ENCODE measurements around the gene ZSCAN1.

The ZSCAN1 gene

GRCh38 chr19:58054901-58055874 lies 21.4 kb downstream of the ZSCAN1 start:
- H3K4me1 ChIP-seq (ENCODE audit: control insufficient read depth, insufficient read depth, low read length, poor library complexity, severe bottlenecking) = no peaks in the 10 kb centered on the region
- no peak overlapping the region for H3K4me3 ChIP-seq (ENCODE audit: extremely low read depth, insufficient read depth, low read length, poor library complexity, severe bottlenecking)
- no peak overlapping the region for H3K27ac ChIP-seq (ENCODE audit: low read depth, low read length, severe bottlenecking)
- 76 to 77% methylated on average over 34 to 37 of the region's 37 CpGs for WGBS, 2 experiments (ENCODE audit: insufficient coverage in 2 of 2)
- H3K36me3 ChIP-seq (ENCODE audit: control insufficient read depth, insufficient read depth, low read length) = no peaks in the 10 kb centered on the region
- H3K9me3 ChIP-seq (ENCODE audit: control insufficient read depth, low read length) = peaks cover 70% of the 10 kb centered on the region

- H3K4me3 ChIP-seq (ENCODE audit: extremely low read depth, insufficient read depth, low read length, poor library complexity, severe bottlenecking) = no peak overlapping the region
- H3K36me3 ChIP-seq (ENCODE audit: control insufficient read depth, insufficient read depth, low read length) = no peaks in the 10 kb centered on the region
- no peak overlapping the region for H3K27ac ChIP-seq (ENCODE audit: low read depth, low read length, severe bottlenecking)
- peaks cover 65% of the 10 kb centered on the region for H3K9me3 ChIP-seq (ENCODE audit: control insufficient read depth, low read length)
- H3K4me1 ChIP-seq (ENCODE audit: control insufficient read depth, insufficient read depth, low read length, poor library complexity, severe bottlenecking) = no peaks in the 10 kb centered on the region
- 72 to 75% methylated on average over 7 to 8 of the region's 8 CpGs for WGBS, 2 experiments (ENCODE audit: insufficient coverage in 2 of 2)
These were observed 22.4 kb downstream of the ZSCAN1 start for GRCh38 chr19:58056261-58056660.

GRCh38 chr19:58056861-58057260 lies 23.0 kb downstream of the ZSCAN1 start:
- H3K4me1 ChIP-seq (ENCODE audit: control insufficient read depth, insufficient read depth, low read length, poor library complexity, severe bottlenecking) = no peaks in the 10 kb centered on the region
- WGBS, 2 experiments (ENCODE audit: insufficient coverage in 2 of 2) = 67% methylated on average over 7 to 8 of the region's 8 CpGs
- H3K4me3 ChIP-seq (ENCODE audit: extremely low read depth, insufficient read depth, low read length, poor library complexity, severe bottlenecking) = no peak overlapping the region
- no peaks in the 10 kb centered on the region for H3K36me3 ChIP-seq (ENCODE audit: control insufficient read depth, insufficient read depth, low read length)
- peaks cover 66% of the 10 kb centered on the region for H3K9me3 ChIP-seq (ENCODE audit: control insufficient read depth, low read length)
- H3K27ac ChIP-seq (ENCODE audit: low read depth, low read length, severe bottlenecking) = no peak overlapping the region

- Histone ChIP-seq H3K27ac (ENCODE audit: low read depth, low read length, severe bottlenecking) (no peak overlapping the region), H3K4me3 (ENCODE audit: extremely low read depth, insufficient read depth, low read length, poor library complexity, severe bottlenecking) (no peak overlapping the region), H3K9me3 (ENCODE audit: control insufficient read depth, low read length) (peaks cover 60% of the 10 kb centered on the region), H3K36me3 (ENCODE audit: control insufficient read depth, insufficient read depth, low read length) (no peaks in the 10 kb centered on the region), H3K4me1 (ENCODE audit: control insufficient read depth, insufficient read depth, low read length, poor library complexity, severe bottlenecking) (no peaks in the 10 kb centered on the region)
- 95 to 97% methylated on average over 8 to 12 of the region's 13 CpGs for WGBS, 2 experiments (ENCODE audit: insufficient coverage in 2 of 2)
These were observed 24.6 kb downstream of the ZSCAN1 start for GRCh38 chr19:58058467-58058866.

GRCh38 chr19:58059003-58059670 lies 25.3 kb downstream of the ZSCAN1 start, which contains the start of gene ZNF135:
ZNF135 (plus strand) TSS chr19:58059282; CDS start chr19:58060003, 721 bp downstream.
- 19 to 29% methylated on average over 27 to 50 of the region's 62 CpGs for WGBS, 2 experiments (ENCODE audit: insufficient coverage in 2 of 2)
- Histone ChIP-seq H3K36me3 (ENCODE audit: control insufficient read depth, insufficient read depth, low read length) (no peaks in the 10 kb centered on the region), H3K27ac (ENCODE audit: low read depth, low read length, severe bottlenecking) (peak within 1 kb of the TSS; percentile 45), H3K4me1 (ENCODE audit: control insufficient read depth, insufficient read depth, low read length, poor library complexity, severe bottlenecking) (no peaks in the 10 kb centered on the region), H3K9me3 (ENCODE audit: control insufficient read depth, low read length) (peaks cover 56% of the 10 kb centered on the region), H3K4me3 (ENCODE audit: extremely low read depth, insufficient read depth, low read length, poor library complexity, severe bottlenecking) (peak within 1 kb of the TSS; percentile 39)

GRCh38 chr19:58059671-58060078 lies 25.9 kb downstream of the ZSCAN1 start:
- WGBS, 2 experiments (ENCODE audit: insufficient coverage in 2 of 2) = 95 to 97% methylated on average over 14 to 27 of the region's 28 CpGs

GRCh38 chr19:58060231-58060630 lies 26.4 kb downstream of the ZSCAN1 start:
- no peak overlapping the region for H3K4me3 ChIP-seq (ENCODE audit: extremely low read depth, insufficient read depth, low read length, poor library complexity, severe bottlenecking)
- H3K36me3 ChIP-seq (ENCODE audit: control insufficient read depth, insufficient read depth, low read length) = no peaks in the 10 kb centered on the region

More at GRCh38 chr19:58059671-58060078, 25.9 kb downstream of the ZSCAN1 start:
- no peaks in the 10 kb centered on the region for H3K4me1 ChIP-seq (ENCODE audit: control insufficient read depth, insufficient read depth, low read length, poor library complexity, severe bottlenecking)
- H3K27ac ChIP-seq (ENCODE audit: low read depth, low read length, severe bottlenecking) = no peak overlapping the region
- H3K4me3 ChIP-seq (ENCODE audit: extremely low read depth, insufficient read depth, low read length, poor library complexity, severe bottlenecking) = peak overlapping the region; percentile 39
- H3K36me3 ChIP-seq (ENCODE audit: control insufficient read depth, insufficient read depth, low read length) = no peaks in the 10 kb centered on the region
- peaks cover 53% of the 10 kb centered on the region for H3K9me3 ChIP-seq (ENCODE audit: control insufficient read depth, low read length)

GRCh38 chr19:58063712-58064111 lies 29.9 kb downstream of the ZSCAN1 start:
- H3K9me3 ChIP-seq (ENCODE audit: control insufficient read depth, low read length) = peaks cover 66% of the 10 kb centered on the region
- WGBS, 2 experiments (ENCODE audit: insufficient coverage in 2 of 2) = 79 to 91% methylated on average over 1 to 3 of the region's 3 CpGs
- no peaks in the 10 kb centered on the region for H3K4me1 ChIP-seq (ENCODE audit: control insufficient read depth, insufficient read depth, low read length, poor library complexity, severe bottlenecking)
- no peaks in the 10 kb centered on the region for H3K36me3 ChIP-seq (ENCODE audit: control insufficient read depth, insufficient read depth, low read length)
- H3K4me3 ChIP-seq (ENCODE audit: extremely low read depth, insufficient read depth, low read length, poor library complexity, severe bottlenecking) = no peak overlapping the region
- no peak overlapping the region for H3K27ac ChIP-seq (ENCODE audit: low read depth, low read length, severe bottlenecking)

More at GRCh38 chr19:58060231-58060630, 26.4 kb downstream of the ZSCAN1 start:
- H3K9me3 ChIP-seq (ENCODE audit: control insufficient read depth, low read length) = peaks cover 55% of the 10 kb centered on the region
- WGBS, 2 experiments (ENCODE audit: insufficient coverage in 2 of 2) = 96% methylated on average over 14 to 23 of the region's 24 CpGs
- H3K27ac ChIP-seq (ENCODE audit: low read depth, low read length, severe bottlenecking) = no peak overlapping the region
- H3K4me1 ChIP-seq (ENCODE audit: control insufficient read depth, insufficient read depth, low read length, poor library complexity, severe bottlenecking) = no peaks in the 10 kb centered on the region

GRCh38 chr19:58067240-58067912 lies 33.6 kb downstream of the ZSCAN1 start:
- Histone ChIP-seq H3K27ac (ENCODE audit: low read depth, low read length, severe bottlenecking) (no peak overlapping the region), H3K4me1 (ENCODE audit: control insufficient read depth, insufficient read depth, low read length, poor library complexity, severe bottlenecking) (no peaks in the 10 kb centered on the region), H3K4me3 (ENCODE audit: extremely low read depth, insufficient read depth, low read length, poor library complexity, severe bottlenecking) (no peak overlapping the region), H3K9me3 (ENCODE audit: control insufficient read depth, low read length) (peaks cover 64% of the 10 kb centered on the region), H3K36me3 (ENCODE audit: control insufficient read depth, insufficient read depth, low read length) (no peaks in the 10 kb centered on the region)
- WGBS, 2 experiments (ENCODE audit: insufficient coverage in 2 of 2) = 81 to 87% methylated on average over 8 to 10 of the region's 15 CpGs

- peaks cover 2% of the 10 kb centered on the region for H3K36me3 ChIP-seq (ENCODE audit: control insufficient read depth, insufficient read depth, low read length)
- 85 to 87% methylated on average over 8 to 10 of the region's 10 CpGs for WGBS, 2 experiments (ENCODE audit: insufficient coverage in 2 of 2)
- H3K9me3 ChIP-seq (ENCODE audit: control insufficient read depth, low read length) = peaks cover 40% of the 10 kb centered on the region
- H3K27ac ChIP-seq (ENCODE audit: low read depth, low read length, severe bottlenecking) = no peak overlapping the region
- H3K4me3 ChIP-seq (ENCODE audit: extremely low read depth, insufficient read depth, low read length, poor library complexity, severe bottlenecking) = no peak overlapping the region
- no peaks in the 10 kb centered on the region for H3K4me1 ChIP-seq (ENCODE audit: control insufficient read depth, insufficient read depth, low read length, poor library complexity, severe bottlenecking)
These were observed 46.0 kb downstream of the ZSCAN1 start for GRCh38 chr19:58079792-58080191.

Data from mesodermal cell (in vitro differentiated cells).